ENCODE results near the gene OR5K4. TPM values are rescaled to one million over a fixed set of nuclear protein-coding genes. Genes with fewer than 3 reads are reported as not detected.

The OR5K4 gene
- total and polyA plus RNA-seq, 2 donors (not counting 1 experiment from before 2014, with no cell fraction given): not detected

DNA sequence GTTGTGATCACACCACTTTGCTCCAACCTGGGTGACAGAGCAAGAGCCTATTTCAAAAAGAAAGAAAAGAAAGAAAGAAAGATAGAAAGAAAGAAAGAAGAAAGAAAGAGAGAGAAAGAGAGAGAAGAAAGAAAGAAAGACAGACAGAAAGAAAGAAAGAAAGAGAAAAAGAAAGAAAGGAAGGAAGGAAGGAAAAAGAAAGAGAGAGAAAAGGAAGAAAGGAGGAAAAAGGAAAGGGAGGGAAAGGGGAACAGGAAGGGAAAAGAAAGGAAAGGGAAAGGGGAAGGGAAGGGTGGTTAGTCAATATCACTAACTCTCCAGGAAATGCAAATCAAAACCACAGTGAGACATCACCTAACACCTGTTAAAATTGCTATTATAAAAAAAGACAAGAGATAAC is 18.2 kb downstream of the OR5K4 start:
- Histone ChIP-seq H3K27me3 (replicated peaks in 1 of 4; ENCODE audit: control extremely low read depth in 1 of 4, control insufficient read depth in 3 of 4, insufficient read depth in 4 of 4, low read length in 3 of 4) (no peaks in the 10 kb centered on the region), H3K4me1 (ENCODE audit: control insufficient read depth in 2 of 2, insufficient read depth in 2 of 2, low read length in 2 of 2) (no peaks in the 10 kb centered on the region), H3K9me3 (ENCODE audit: control extremely low read depth in 1 of 3, control insufficient read depth in 2 of 3, insufficient read depth in 1 of 3, low read length in 2 of 3) (no peaks in the 10 kb centered on the region), H3K36me3 (replicated peaks in 1 of 2; ENCODE audit: control extremely low read depth in 1 of 2, control insufficient read depth in 1 of 2, extremely low read depth in 1 of 2, insufficient read depth in 2 of 2, low read length in 1 of 2) (no peaks in the 10 kb centered on the region), H3K79me2 (ENCODE audit: control insufficient read depth, insufficient read depth, low read length) (no peaks in the 10 kb centered on the region), H4K20me1 (ENCODE audit: control insufficient read depth, insufficient read depth, low read length, poor library complexity, severe bottlenecking) (no peaks in the 10 kb centered on the region), H3K4me3 (ENCODE audit: control extremely low read depth in 1 of 5, extremely low read depth in 1 of 5, insufficient read depth in 1 of 5, low read depth in 2 of 5, low read length in 4 of 5) (no peak overlapping the region), H3K27ac (ENCODE audit: low read length in 2 of 2) (no peak overlapping the region), H3K4me2 (replicated peaks; ENCODE audit: low read depth, low read length, poor library complexity, severe bottlenecking) (no peak overlapping the region), H2AFZ (ENCODE audit: insufficient read depth, low read depth, low read length, poor library complexity, severe bottlenecking) (no peak overlapping the region), H3K9ac (ENCODE audit: low read length) (no peak overlapping the region)
- Mint-ChIP-seq H3K4me1 (no peaks in the 10 kb centered on the region), H3K9me3 (ENCODE audit: insufficient read depth) (no peaks in the 10 kb centered on the region), H3K4me3 (no peak overlapping the region), H3K27me3 (peaks cover 6% of the 10 kb centered on the region), H3K27ac (no peak overlapping the region)
- ChIA-PET POLR2A (no interaction called here), CTCF (no interaction called here)
- no peak for ATAC-seq (ENCODE audit: low read depth)
- TF ChIP-seq EZH2 (IDR thresholded peaks at IDR 0.05; ENCODE audit: borderline replicate concordance, insufficient read depth, low read depth, low read length, poor library complexity, severe bottlenecking): no peak
- TF ChIP-seq, protein P1, sequence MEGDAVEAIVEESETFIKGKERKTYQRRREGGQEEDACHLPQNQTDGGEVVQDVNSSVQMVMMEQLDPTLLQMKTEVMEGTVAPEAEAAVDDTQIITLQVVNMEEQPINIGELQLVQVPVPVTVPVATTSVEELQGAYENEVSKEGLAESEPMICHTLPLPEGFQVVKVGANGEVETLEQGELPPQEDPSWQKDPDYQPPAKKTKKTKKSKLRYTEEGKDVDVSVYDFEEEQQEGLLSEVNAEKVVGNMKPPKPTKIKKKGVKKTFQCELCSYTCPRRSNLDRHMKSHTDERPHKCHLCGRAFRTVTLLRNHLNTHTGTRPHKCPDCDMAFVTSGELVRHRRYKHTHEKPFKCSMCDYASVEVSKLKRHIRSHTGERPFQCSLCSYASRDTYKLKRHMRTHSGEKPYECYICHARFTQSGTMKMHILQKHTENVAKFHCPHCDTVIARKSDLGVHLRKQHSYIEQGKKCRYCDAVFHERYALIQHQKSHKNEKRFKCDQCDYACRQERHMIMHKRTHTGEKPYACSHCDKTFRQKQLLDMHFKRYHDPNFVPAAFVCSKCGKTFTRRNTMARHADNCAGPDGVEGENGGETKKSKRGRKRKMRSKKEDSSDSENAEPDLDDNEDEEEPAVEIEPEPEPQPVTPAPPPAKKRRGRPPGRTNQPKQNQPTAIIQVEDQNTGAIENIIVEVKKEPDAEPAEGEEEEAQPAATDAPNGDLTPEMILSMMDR (IDR thresholded peaks at IDR 0.05): no peak
- intact Hi-C loops (cut with micrococcal nuclease): no loop called here
- no peak for DNase-seq

DNA sequence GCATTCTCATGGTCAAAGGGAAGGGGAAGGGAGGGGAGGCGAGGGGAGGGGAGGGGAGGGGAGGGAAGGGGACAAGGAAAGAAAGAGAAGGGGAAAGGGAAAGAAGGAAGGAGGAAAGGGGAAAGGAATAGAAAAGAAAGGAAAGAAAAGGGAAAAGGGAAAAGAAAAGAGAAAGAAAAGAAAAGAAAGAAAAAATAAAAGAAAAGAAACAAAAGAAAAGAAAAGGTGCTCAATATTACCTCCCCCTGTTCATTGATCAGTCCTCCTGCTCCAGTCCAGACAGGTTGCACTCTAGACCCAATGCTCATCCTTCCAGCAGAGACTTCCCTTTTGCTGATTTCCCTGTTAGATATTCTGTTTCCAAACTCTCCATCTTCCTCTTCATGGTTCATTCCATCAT is 18.8 kb downstream of the OR5K4 start:
- H3K4me3 Mint-ChIP-seq: no peak overlapping the region
- ATAC-seq (ENCODE audit: low read depth): no peak
- intact Hi-C loops (cut with micrococcal nuclease): no loop called here
- H2AFZ ChIP-seq (ENCODE audit: insufficient read depth, low read depth, low read length, poor library complexity, severe bottlenecking): no peak overlapping the region
- H3K27ac Mint-ChIP-seq: no peak overlapping the region
- no peaks in the 10 kb centered on the region for H3K9me3 ChIP-seq (ENCODE audit: control extremely low read depth in 1 of 3, control insufficient read depth in 2 of 3, insufficient read depth in 1 of 3, low read length in 2 of 3)
- ChIA-PET CTCF (interaction anchor here (0.7 kb wide), 1 partner anchor 353 kb away, joined by 3 read pairs; no protein-coding TSS in a partner anchor), POLR2A (no interaction called here)
- H4K20me1 ChIP-seq (ENCODE audit: control insufficient read depth, insufficient read depth, low read length, poor library complexity, severe bottlenecking): no peaks in the 10 kb centered on the region
- no peaks in the 10 kb centered on the region for H3K36me3 ChIP-seq (replicated peaks in 1 of 2; ENCODE audit: control extremely low read depth in 1 of 2, control insufficient read depth in 1 of 2, extremely low read depth in 1 of 2, insufficient read depth in 2 of 2, low read length in 1 of 2)
- no peak overlapping the region for H3K4me2 ChIP-seq (replicated peaks; ENCODE audit: low read depth, low read length, poor library complexity, severe bottlenecking)
- no peak overlapping the region for H3K27ac ChIP-seq (ENCODE audit: low read length in 2 of 2)
- DNase-seq: no peak
- H3K4me1 Mint-ChIP-seq: no peaks in the 10 kb centered on the region
- H3K4me3 ChIP-seq (ENCODE audit: control extremely low read depth in 1 of 5, extremely low read depth in 1 of 5, insufficient read depth in 1 of 5, low read depth in 2 of 5, low read length in 4 of 5): no peak overlapping the region
- H3K9ac ChIP-seq (ENCODE audit: low read length): no peak overlapping the region
- H3K27me3 Mint-ChIP-seq: peaks cover 8% of the 10 kb centered on the region
- no peaks in the 10 kb centered on the region for H3K79me2 ChIP-seq (ENCODE audit: control insufficient read depth, insufficient read depth, low read length)
- H3K9me3 Mint-ChIP-seq (ENCODE audit: insufficient read depth): no peaks in the 10 kb centered on the region
- no peaks in the 10 kb centered on the region for H3K27me3 ChIP-seq (replicated peaks in 1 of 4; ENCODE audit: control extremely low read depth in 1 of 4, control insufficient read depth in 3 of 4, insufficient read depth in 4 of 4, low read length in 3 of 4)
- WGBS (ENCODE audit: insufficient coverage): no CpG with 5 or more reads among the region's 1 CpG
- TF ChIP-seq EZH2 (IDR thresholded peaks at IDR 0.05; ENCODE audit: borderline replicate concordance, insufficient read depth, low read depth, low read length, poor library complexity, severe bottlenecking): no peak
- TF ChIP-seq, protein P1 (IDR thresholded peaks at IDR 0.05): no peak
- H3K4me1 ChIP-seq (ENCODE audit: control insufficient read depth in 2 of 2, insufficient read depth in 2 of 2, low read length in 2 of 2): no peaks in the 10 kb centered on the region
